Retina (tissue), 1 donor: Measurements from ENCODE around the gene RNF114.
"Not testable (repeated sequence)": the region's sequence is repeated elsewhere in the genome, so short reads cannot be mapped to it uniquely, and the experiment has no call there.

ENCODE experiments used
- DNase-seq: peaks from one replicate; pipeline ENCODE4 v3.0.0-alpha.2; 2016

Gene RNF114

GRCh38 chr20:49928411-49929141, 7.6 kb upstream of the RNF114 start:
- DNase-seq: peak; percentile 81

DNA sequence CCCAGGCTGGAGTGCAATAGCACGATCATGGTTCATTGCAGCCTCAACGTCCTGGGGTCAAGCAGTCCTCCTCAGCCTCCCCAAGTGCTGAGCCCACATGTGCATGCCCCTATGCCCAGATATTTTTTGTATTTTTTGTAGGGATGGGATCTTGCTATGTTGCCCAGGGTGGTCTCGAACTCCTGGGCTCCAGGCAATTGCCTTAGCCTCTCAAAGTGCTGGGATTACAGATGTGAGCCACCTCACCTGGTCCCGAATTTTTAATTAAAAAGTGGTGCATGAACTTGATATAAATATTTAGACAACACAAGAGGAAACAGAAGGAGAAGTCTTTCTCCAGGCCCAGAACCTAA, 7.1 kb upstream of the RNF114 start:
- DNase-seq: no peak

- DNase-seq: no peak
Measured at GRCh38 chr20:49935746-49936152, 448 bp upstream of the RNF114 start.

GRCh38 chr20:49937027-49937929, 1.1 kb downstream of the RNF114 start:
- DNase-seq: no peak

- no peak for DNase-seq
Measured at GRCh38 chr20:49938173-49939163, 2.3 kb downstream of the RNF114 start.

DNA sequence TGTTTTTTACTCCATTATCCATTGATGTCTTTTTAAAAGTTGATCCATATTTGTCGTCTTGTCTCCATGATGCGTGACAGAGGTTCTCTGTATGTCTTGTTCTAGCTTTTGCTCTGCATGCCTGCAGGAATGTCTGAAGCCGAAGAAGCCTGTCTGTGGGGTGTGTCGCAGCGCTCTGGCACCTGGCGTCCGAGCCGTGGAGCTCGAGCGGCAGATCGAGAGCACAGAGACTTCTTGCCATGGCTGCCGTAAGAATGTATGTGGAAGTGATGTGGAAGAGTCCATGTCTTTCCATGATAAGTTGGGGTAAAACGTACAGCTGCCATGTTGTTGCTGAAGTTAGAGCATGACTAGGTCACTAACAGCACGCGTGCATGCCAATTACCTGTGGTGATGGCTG, 5.3 kb downstream of the RNF114 start:
- no peak for DNase-seq

DNA sequence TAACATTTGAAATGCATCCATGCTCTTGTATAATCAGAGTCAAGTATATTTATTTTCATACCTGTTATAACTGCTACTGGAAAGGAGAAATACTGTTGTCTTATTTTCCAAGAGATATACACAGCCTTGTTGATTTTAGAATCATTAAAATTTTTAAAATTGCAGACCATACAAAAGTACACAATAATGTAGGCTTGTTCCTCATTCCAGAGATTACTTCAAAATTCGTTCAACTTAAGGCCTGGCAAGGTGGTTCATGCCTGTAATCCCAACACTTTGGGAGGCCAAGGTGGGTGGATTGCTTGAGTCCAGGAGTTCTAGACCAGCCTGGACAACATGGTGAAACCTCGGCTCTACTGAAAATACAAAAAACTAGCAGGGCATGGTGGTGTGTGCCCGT, 6.1 kb downstream of the RNF114 start:
- no peak for DNase-seq

- no peak for DNase-seq
Measured at GRCh38 chr20:49942942-49943341, 6.7 kb downstream of the RNF114 start.

GRCh38 chr20:49945306-49945700, 9.1 kb downstream of the RNF114 start:
- no peak for DNase-seq

- DNase-seq: no peak
Measured at GRCh38 chr20:49945701-49946477, 9.7 kb downstream of the RNF114 start.

- no peak for DNase-seq
Measured at GRCh38 chr20:49948178-49948577, 12.0 kb downstream of the RNF114 start.

DNA sequence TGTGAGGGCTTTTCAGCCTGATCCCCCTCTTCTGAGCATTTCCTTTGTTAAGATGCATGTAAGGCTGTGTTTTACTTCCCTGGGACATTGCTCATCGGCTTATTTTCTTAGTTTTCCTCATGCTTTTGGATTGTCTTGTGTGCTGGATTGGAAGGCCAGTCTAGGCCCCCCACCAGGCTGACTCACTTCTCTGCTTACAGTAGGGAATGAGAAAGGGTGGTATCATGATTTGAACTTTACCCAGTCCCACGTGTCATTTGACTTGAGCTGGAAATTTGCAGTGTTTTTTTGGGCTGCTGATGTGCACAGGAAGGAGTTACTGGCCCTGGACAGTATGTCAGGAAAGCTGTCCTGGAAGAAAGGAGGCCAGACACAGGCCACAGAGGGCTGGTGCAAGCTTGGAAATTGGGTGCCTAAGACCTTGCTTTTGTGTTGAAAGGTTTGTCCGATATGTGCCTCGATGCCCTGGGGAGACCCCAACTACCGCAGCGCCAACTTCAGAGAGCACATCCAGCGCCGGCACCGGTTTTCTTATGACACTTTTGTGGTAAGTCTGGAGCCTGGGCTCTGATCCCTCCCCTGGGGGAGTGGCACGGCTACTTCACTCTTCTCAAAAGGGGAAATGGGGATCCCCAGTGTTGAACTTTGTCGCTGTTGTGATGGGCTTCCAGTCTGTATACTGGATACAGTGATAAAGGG, 12.8 kb downstream of the RNF114 start:
- no peak for DNase-seq

DNA sequence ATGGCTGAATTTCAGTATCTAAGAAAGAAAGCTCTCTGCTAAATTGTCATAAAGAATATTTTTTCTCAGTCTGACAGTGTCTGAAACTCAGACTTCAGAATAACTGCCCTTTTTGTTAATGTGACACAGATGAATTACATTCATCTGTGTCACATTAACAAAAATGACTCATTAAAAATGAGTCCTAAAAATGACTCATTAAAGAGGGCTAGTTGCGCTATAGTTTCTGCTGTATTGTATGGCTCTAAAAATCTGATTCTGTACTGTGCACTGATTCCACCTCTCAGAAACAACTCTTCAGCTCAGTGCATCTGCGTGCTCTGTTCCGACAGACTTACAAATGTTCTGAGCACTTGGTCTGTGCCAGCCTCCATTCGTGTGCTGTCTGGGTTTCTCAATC, 15.0 kb downstream of the RNF114 start:
- no peak for DNase-seq

- DNase-seq: no peak
Measured at GRCh38 chr20:49955167-49955566, 19.0 kb downstream of the RNF114 start.

GRCh38 chr20:49955830-49956396, 19.7 kb downstream of the RNF114 start:
- DNase-seq: not testable (repeated sequence)

- DNase-seq: no peak
Measured at GRCh38 chr20:49956689-49957088, 20.5 kb downstream of the RNF114 start.

DNA sequence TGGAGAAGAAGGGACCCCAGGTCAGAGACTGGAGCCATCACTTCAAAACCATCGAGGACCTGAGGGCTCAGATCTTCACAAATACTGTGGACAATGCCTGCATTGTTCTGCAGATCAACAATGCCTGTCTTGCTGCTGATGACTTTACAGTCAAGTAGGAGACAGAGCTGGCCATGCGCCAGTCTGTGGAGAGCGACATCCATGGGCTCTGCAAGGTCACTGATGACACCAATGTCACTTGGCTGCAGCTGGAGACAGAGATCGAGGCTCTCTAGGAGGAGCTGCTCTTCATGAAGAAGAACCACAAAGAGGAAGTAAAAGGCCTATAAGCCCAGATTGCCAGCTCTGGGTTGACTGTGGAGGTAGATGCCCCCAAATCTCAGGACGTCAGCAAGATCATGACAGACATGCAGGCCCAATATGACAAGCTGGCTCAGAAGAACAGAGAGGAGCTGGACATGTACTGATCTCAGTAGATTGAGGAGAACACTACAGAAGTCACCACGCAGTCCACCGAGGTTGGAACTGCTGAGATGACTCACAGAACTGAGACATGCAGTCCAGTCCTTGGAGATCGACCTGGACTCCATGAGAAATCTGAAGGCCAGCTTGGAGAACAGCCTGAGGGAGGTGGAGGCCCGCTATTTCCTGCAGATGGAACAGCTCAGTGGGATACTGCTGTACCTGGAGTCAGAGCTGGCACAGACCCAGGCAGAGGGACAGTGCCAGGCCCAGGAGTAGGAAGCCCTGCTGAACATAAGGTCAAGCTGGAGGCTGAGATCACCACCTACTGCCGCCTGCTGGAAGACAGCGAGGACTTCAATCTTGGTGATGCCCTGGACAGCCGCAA, 21.1 kb downstream of the RNF114 start:
- not testable (repeated sequence) for DNase-seq

DNA sequence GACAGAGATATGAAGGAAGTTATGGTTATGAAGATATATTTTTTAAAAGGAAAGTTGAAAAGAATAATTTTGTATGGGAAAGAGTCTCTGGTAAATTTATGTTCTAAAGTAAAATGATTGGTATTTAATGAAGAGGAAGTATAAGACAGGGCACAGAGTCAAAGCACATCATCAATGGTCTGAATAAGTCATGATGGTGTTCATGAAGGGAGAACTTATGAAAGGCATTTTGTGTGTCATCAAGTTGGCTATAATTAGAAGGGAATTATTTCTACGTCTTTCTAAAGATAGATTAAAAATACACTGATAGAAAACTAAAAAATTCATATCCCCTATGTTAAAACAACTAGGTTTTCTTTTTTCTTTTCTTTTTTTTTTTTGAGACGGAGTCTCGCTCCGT, 25.2 kb downstream of the RNF114 start:
- no peak for DNase-seq

- DNase-seq: peak; percentile 33
Measured at GRCh38 chr20:49964964-49965780, 29.0 kb downstream of the RNF114 start.
